Activated CD4-positive, alpha-beta T cell treated with anti-CD3 and anti-CD28 coated beads, Interleukin-2, Interleukin-4, amounts not matched to agents 100 ng/mL and 50 ng/mL, durations not matched to agents 16 hours and 8 hours (primary cell): ENCODE data around the gene SESTD1.
A peak's percentile ranks its signal among the peaks of the same experiment; 100 is the strongest.

Experiments used
- DNase-seq: peaks from one replicate; pipeline ENCODE4 v3.0.0-alpha.2; 2020; ENCODE audit warnings: low spot score

The SESTD1 gene, protein sequence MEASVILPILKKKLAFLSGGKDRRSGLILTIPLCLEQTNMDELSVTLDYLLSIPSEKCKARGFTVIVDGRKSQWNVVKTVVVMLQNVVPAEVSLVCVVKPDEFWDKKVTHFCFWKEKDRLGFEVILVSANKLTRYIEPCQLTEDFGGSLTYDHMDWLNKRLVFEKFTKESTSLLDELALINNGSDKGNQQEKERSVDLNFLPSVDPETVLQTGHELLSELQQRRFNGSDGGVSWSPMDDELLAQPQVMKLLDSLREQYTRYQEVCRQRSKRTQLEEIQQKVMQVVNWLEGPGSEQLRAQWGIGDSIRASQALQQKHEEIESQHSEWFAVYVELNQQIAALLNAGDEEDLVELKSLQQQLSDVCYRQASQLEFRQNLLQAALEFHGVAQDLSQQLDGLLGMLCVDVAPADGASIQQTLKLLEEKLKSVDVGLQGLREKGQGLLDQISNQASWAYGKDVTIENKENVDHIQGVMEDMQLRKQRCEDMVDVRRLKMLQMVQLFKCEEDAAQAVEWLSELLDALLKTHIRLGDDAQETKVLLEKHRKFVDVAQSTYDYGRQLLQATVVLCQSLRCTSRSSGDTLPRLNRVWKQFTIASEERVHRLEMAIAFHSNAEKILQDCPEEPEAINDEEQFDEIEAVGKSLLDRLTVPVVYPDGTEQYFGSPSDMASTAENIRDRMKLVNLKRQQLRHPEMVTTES

GRCh38 chr2:179264368-179265081 lies at the start of gene SESTD1:
SESTD1 (minus strand) TSS chr2:179264832; CDS start chr2:179191841, 72,991 bp downstream.
- DNase-seq = peak; percentile 27

DNA sequence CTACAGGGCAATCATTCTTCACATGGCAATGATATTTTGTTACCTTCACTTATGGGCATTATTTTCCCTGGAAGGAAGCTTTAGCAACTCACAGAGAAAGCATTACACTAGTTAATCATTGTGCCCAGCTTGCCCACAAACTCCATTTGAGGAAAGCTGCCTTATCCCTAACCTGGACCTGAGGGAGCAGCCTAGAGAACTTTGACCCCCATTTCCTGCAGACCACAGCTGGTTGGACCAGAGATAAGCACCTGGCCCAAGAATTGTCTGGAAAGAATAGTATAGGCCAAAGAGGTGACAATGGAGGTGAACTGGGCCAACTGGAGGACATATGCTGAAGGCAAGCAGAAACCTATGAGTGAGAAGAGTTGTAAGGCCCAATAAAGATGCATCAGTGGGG lies 48.4 kb upstream of the SESTD1 start:
- no peak for DNase-seq

GRCh38 chr2:179311101-179311500 lies 46.5 kb upstream of the SESTD1 start:
- no peak for DNase-seq

DNA sequence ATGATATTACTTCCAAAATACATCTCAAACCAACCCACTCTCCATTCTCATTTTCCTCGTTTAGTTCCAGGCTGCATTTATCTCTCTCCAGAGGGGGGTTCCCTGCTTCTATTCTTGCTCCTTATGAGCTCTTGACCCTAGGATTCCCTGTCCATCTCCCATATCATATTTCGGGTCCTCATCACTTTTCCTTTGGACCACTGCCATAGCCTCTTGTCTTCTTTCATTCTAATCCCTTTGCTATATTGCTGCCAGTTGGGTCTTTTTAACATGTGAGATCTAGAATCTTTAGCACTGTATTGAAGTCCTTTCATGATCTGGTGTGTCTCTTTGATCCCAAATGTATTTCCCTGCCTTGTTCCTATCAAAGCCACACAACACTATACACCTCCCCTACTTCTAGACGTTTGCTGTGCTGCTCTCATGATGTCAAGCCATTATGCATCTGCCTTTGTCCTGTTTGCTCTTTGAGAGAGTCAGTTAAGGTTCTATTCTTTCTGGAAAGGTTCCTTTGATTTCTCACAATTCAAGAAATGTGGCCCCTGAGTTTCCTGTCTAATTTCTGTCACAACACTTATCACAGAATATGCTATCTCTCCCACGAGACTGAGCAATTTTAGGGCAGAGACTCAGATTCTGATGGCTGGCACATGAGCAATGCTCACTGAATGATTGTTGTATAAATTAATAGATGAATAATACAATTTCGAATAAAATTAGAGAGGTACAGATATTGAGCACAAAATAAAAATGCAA lies 43.2 kb upstream of the SESTD1 start:
- no peak for DNase-seq

DNA sequence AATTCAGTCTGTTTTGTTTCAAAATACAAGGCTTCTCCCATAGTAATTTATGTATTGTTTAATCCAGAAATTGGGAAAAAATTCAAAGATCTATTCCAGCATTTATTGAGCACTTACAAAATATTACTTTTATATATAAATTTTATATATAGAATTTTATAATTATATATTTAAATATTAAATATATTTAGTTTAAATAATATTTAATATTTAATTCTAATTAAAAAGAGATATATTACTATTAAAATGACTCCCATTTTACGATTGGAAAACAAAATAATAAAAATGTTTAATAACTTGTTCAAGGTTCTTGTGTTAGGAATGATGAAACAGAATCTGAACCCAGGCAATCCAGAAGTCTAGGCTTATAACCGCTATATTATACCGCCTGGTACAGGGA lies 40.5 kb upstream of the SESTD1 start:
- no peak for DNase-seq

GRCh38 chr2:179304424-179304823 lies 39.8 kb upstream of the SESTD1 start:
- DNase-seq = no peak

- no peak for DNase-seq
Measured at GRCh38 chr2:179302764-179303571, 38.3 kb upstream of the SESTD1 start.

- no peak for DNase-seq
Measured at GRCh38 chr2:179302149-179302548, 37.5 kb upstream of the SESTD1 start.

DNA sequence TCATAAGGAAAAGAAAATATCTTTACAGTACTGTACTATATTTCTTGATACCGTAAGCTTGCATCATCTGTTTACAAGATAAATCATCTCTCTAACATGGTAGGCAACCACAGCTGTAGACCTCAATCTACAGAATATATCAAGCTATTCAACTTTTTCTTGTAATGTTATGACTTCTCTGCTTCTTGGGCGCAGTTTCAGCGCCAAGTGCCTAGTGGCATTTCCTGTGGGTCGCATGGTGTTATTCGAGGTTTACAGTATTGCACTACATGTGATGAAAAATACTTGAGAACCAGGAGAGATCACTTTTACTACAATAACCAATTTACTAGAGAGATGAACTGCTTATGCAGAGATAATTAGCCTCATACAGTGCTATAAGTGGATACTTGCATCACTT lies 34.0 kb upstream of the SESTD1 start:
- DNase-seq = no peak

GRCh38 chr2:179297927-179298326 lies 33.3 kb upstream of the SESTD1 start:
- no peak for DNase-seq

- no peak for DNase-seq
Measured at GRCh38 chr2:179290329-179290728, 25.7 kb upstream of the SESTD1 start.

DNA sequence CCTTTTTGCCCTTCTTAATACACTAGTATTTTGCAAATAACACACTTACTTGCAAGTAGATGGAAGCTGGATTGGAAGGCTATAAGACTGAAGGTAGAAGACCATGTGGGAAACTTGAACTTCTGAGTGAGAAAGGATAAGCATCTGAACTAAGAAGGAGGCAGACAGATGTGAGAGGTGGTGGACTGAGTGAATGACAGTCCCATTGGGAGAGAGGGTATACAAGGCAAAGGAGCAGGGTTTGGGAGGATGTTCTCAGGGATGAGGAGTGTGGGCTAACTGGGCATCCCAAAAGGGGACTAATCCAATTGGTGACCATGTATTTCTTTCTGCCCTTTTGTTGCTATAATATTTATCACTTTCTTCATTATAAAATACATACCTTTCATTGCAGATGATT lies 20.4 kb upstream of the SESTD1 start:
- DNase-seq = no peak

GRCh38 chr2:179277429-179278196 lies 13.0 kb upstream of the SESTD1 start:
- DNase-seq = no peak

DNA sequence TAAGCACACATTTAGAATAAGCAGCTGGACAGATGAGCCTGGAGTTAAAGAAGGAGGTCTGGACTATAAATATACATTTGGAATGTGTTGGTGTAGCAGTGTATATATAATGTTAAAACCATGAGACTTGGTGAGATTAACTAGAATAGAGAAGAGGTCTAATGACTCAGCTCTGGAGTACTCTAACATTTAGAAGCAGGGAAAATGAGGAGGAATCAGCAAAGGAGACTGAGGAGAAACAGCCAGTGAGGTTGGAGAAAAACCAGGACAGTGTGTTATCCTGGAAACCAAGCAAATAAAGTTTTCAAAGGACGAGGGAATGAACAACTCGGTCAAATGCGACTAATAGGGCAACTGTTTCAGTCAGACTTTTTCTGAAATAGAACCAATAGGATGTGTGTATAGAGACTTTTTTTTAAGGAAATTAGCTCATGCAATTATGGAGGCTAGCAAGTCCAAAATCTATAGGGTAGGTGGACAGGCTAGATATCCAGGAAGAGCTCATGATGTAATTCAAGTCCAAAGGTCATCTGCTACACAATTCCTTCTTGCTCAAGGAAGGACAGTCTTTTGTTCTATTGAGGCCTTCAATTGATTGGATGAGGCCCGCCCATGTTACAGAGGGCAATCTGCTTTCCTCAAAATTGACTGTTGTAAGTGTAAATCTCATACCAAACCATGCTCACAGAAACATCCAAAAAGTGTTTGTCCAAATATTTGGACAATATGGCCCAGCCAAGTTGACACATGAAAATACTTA lies 10.8 kb upstream of the SESTD1 start:
- DNase-seq = no peak

DNA sequence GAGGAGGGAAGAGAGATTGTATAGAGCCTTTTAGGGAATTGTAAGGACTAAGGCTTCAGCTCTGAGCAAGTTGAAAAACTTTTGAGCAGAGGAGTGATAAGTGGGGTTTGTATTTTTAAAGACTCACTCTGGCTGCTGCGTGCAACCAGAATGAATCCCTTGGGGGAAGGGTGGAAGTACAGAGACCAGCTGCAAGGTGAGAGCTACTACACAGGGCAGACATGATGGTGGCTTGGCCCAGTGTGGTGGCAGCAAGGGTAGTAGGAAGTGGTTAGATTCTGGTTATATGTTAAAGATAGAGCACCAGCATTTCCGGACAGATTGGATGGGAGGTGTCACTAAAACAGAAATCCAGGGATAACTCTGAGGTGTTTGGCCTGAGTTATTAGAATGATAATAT lies 10.1 kb upstream of the SESTD1 start:
- DNase-seq = no peak

GRCh38 chr2:179273461-179273962 lies 8.9 kb upstream of the SESTD1 start:
- no peak for DNase-seq

- no peak for DNase-seq
Measured at GRCh38 chr2:179272406-179273192, 8.0 kb upstream of the SESTD1 start.

DNA sequence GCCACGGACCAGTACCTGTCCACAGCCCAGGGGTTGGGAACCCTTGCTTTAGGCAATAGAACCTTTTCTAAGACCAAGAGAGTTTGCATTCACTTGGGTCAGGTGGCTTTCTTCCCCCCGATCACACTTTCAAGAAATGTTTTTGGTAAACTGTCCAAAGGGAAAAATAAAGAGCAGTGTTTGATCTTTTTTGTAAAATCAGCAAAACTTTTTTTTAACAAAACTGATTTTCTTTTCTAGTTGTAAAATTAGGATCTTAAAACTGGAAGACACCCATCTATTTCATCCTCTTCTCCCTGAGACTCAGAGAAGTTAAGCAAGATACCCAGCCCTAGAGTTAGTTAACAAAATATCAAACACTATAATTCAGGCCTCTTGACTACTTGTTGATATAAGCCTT lies 6.1 kb upstream of the SESTD1 start:
- DNase-seq = no peak
